ENCODE measurements around the gene CALCR. TPM values are rescaled to one million over a fixed set of nuclear protein-coding genes. Genes with fewer than 3 reads are reported as not detected.

CALCR gene
- polyA plus RNA-seq, 3 donors: not detected

- Mint-ChIP-seq H3K27ac (no peak overlapping the region), H3K36me3 (peaks cover 0 to 4% of the 10 kb centered on the region in 2 donors), H3K27me3 (ENCODE audit: low read depth in 3 of 3) (peaks cover 41 to 64% (median 62%) of the 10 kb centered on the region in 3 donors), H3K4me1 (no peaks in the 10 kb centered on the region), H3K9me3 (peaks cover 0 to 7% (median 2%) of the 10 kb centered on the region in 7 donors), H3K4me3 (peak overlapping the region in 1 of 2 donors; percentile 77)
- Histone ChIP-seq H2AFZ (ENCODE audit: insufficient read depth, low read depth, low read length, poor library complexity, severe bottlenecking) (no peak overlapping the region), H3K9me3 (replicated peaks in 1 of 2; ENCODE audit: control insufficient read depth in 1 of 2, insufficient read depth in 1 of 2, low read length in 2 of 2) (peaks cover 0 to 7% of the 10 kb centered on the region in 2 donors), H4K20me1 (ENCODE audit: insufficient read depth, low read length) (no peaks in the 10 kb centered on the region), H3K4me2 (replicated peaks; ENCODE audit: extremely low read depth, low read length, poor library complexity, severe bottlenecking) (no peak overlapping the region), H3K4me1 (ENCODE audit: control insufficient read depth in 1 of 2, insufficient read depth in 2 of 2, low read length in 2 of 2) (no peaks in the 10 kb centered on the region), H3K79me2 (ENCODE audit: insufficient read depth, low read length) (no peaks in the 10 kb centered on the region), H3K27ac (ENCODE audit: low read depth in 1 of 2, low read length in 2 of 2) (no peak overlapping the region), H3K36me3 (replicated peaks in 1 of 2; ENCODE audit: control insufficient read depth in 1 of 2, insufficient read depth in 2 of 2, low read length in 2 of 2) (no peaks in the 10 kb centered on the region), H3K27me3 (ENCODE audit: control insufficient read depth in 2 of 2, insufficient read depth in 2 of 2, low read length in 2 of 2) (peaks cover 43 to 76% of the 10 kb centered on the region in 2 donors), H3K9ac (ENCODE audit: insufficient read depth, low read length, poor library complexity, severe bottlenecking) (no peak overlapping the region), H3K4me3 (replicated peaks in 1 of 3; ENCODE audit: low read depth in 2 of 3, low read length in 3 of 3) (no peak overlapping the region)
- 3% methylated on average over 19 of the region's 19 CpGs for WGBS (ENCODE audit: insufficient coverage)
- intact Hi-C loops (cut with micrococcal nuclease): no loop called here
- no peak for DNase-seq
- TF ChIP-seq, protein P1, sequence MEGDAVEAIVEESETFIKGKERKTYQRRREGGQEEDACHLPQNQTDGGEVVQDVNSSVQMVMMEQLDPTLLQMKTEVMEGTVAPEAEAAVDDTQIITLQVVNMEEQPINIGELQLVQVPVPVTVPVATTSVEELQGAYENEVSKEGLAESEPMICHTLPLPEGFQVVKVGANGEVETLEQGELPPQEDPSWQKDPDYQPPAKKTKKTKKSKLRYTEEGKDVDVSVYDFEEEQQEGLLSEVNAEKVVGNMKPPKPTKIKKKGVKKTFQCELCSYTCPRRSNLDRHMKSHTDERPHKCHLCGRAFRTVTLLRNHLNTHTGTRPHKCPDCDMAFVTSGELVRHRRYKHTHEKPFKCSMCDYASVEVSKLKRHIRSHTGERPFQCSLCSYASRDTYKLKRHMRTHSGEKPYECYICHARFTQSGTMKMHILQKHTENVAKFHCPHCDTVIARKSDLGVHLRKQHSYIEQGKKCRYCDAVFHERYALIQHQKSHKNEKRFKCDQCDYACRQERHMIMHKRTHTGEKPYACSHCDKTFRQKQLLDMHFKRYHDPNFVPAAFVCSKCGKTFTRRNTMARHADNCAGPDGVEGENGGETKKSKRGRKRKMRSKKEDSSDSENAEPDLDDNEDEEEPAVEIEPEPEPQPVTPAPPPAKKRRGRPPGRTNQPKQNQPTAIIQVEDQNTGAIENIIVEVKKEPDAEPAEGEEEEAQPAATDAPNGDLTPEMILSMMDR (IDR thresholded peaks at IDR 0.05): no peak
Measured at GRCh38 chr7:93574269-93574645, 267 bp downstream of the CALCR start.

GRCh38 chr7:93569189-93569588, 5.3 kb downstream of the CALCR start:
- no CpG with 5 or more reads among the region's 2 CpGs for WGBS (ENCODE audit: insufficient coverage)

More at GRCh38 chr7:93569189-93569588, 5.3 kb downstream of the CALCR start:
- peaks cover 0 to 2% (median 0%) of the 10 kb centered on the region in 7 donors for H3K9me3 Mint-ChIP-seq
- H3K9me3 ChIP-seq (replicated peaks in 1 of 2; ENCODE audit: control insufficient read depth in 1 of 2, insufficient read depth in 1 of 2, low read length in 2 of 2): no peaks in the 10 kb centered on the region
- H2AFZ ChIP-seq (ENCODE audit: insufficient read depth, low read depth, low read length, poor library complexity, severe bottlenecking): no peak overlapping the region
- no peak overlapping the region for H3K9ac ChIP-seq (ENCODE audit: insufficient read depth, low read length, poor library complexity, severe bottlenecking)
- no peaks in the 10 kb centered on the region for H3K4me1 ChIP-seq (ENCODE audit: control insufficient read depth in 1 of 2, insufficient read depth in 2 of 2, low read length in 2 of 2)
- DNase-seq: no peak
- H3K4me3 Mint-ChIP-seq: peak overlapping the region in 1 of 2 donors; percentile 5
- no peaks in the 10 kb centered on the region for H3K36me3 ChIP-seq (replicated peaks in 1 of 2; ENCODE audit: control insufficient read depth in 1 of 2, insufficient read depth in 2 of 2, low read length in 2 of 2)
- H3K27ac ChIP-seq (ENCODE audit: low read depth in 1 of 2, low read length in 2 of 2): no peak overlapping the region
- intact Hi-C loops (cut with micrococcal nuclease): no loop called here
- peaks cover 4% of the 10 kb centered on the region for H3K4me1 Mint-ChIP-seq
- no peak overlapping the region for H3K4me2 ChIP-seq (replicated peaks; ENCODE audit: extremely low read depth, low read length, poor library complexity, severe bottlenecking)
- no peak overlapping the region for H3K4me3 ChIP-seq (replicated peaks in 1 of 3; ENCODE audit: low read depth in 2 of 3, low read length in 3 of 3)
- H3K36me3 Mint-ChIP-seq: no peaks in the 10 kb centered on the region
- TF ChIP-seq, protein P1 (IDR thresholded peaks at IDR 0.05): no peak
- H3K27me3 ChIP-seq (ENCODE audit: control insufficient read depth in 2 of 2, insufficient read depth in 2 of 2, low read length in 2 of 2): peaks cover 15 to 39% of the 10 kb centered on the region in 2 donors
- no peaks in the 10 kb centered on the region for H3K79me2 ChIP-seq (ENCODE audit: insufficient read depth, low read length)
- no peaks in the 10 kb centered on the region for H4K20me1 ChIP-seq (ENCODE audit: insufficient read depth, low read length)
- H3K27me3 Mint-ChIP-seq (ENCODE audit: low read depth in 3 of 3): peaks cover 23 to 35% (median 31%) of the 10 kb centered on the region in 3 donors
- no peak overlapping the region for H3K27ac Mint-ChIP-seq

Data from CD14-positive monocyte (primary cell).